HepG2 (cell line): Measurements from ENCODE around the gene SIRPB2. TPM values are rescaled to one million over a fixed set of nuclear protein-coding genes. Genes with fewer than 3 reads are reported as not detected.

Source experiments
- ATAC-seq: fragments of 200-7000 bp; cut with Tn5 transposase; 3 replicates; pipeline ENCODE4 v1.9.1; 2020; ENCODE audit warnings: mild to moderate bottlenecking, moderate library complexity
- BruUV-seq: library from RNA; stranded (reverse); fragments of 400-500 nt; replicated peaks from 2 replicates; lab custom pipeline; 2021; lab: Mats Ljungman, UMichigan
- CTCF ChIA-PET: fragments of 300-600 bp; formaldehyde crosslinking; extraction: SDS; loops from one replicate; lab custom pipeline; 2021; ENCODE audit warnings: low total read pairs, inconsistent platforms, low intra/inter-chr PET ratio; lab: Yijun Ruan, JAX
- POLR2A ChIA-PET: fragments of 350-600 bp; sonication (Branson Sonifier 250); formaldehyde crosslinking; loops from one replicate; lab custom pipeline; 2020; ENCODE audit warnings: antibody characterized with exemption, inconsistent platforms; lab: Yijun Ruan, JAX
- DNase-seq: peaks from one replicate; pipeline ENCODE4 v3.0.0-alpha.2; 2015; ENCODE audit warnings: low spot score
- FAIRE-seq: peaks from 3 replicates; lab custom pipeline; 2011; peaks lifted over from hg19 to GRCh38; lab: Jason Lieb, UNC
- H2AFZ ChIP-seq: one replicate; pipeline ENCODE4 v1.6.1; 2011; ENCODE audit warnings: low read length, inconsistent platforms
- H3K27ac ChIP-seq: fragments of 300-600 bp; 3 replicates; pipeline ENCODE4 v1.8.0; 2011; ENCODE audit warnings: mixed run types, mild to moderate bottlenecking, mixed read lengths, low read length, inconsistent platforms; ENCODE audit not compliant: insufficient read depth; ENCODE audit errors: extremely low read length
- H3K27me3 ChIP-seq, 2 experiments: fragments of 200-600 bp in 1 of 2; 2 replicates in 1 of 2; 3 replicates in 1 of 2; pipeline versions ENCODE4 v1.6.0 to v1.8.0; 2011; ENCODE audit warnings: low read length in 2 of 2, mild to moderate bottlenecking in 2 of 2, moderate library complexity in 2 of 2, inconsistent platforms in 1 of 2; ENCODE audit not compliant: insufficient read depth in 2 of 2, control insufficient read depth in 1 of 2
- H3K36me3 ChIP-seq, 2 experiments: fragments of 200-600 bp in 1 of 2; replicated peaks in 1 of 2; 2 replicates in 1 of 2; 3 replicates in 1 of 2; pipeline versions ENCODE4 v1.5.1 to v1.8.0; 2011; ENCODE audit warnings: low read length in 2 of 2, inconsistent platforms in 1 of 2; ENCODE audit not compliant: insufficient read depth in 2 of 2, control insufficient read depth in 1 of 2
- H3K4me1 ChIP-seq: 2 replicates; pipeline ENCODE4 v1.5.1; 2012; ENCODE audit warnings: low read length, inconsistent platforms; ENCODE audit not compliant: insufficient read depth
- H3K4me2 ChIP-seq: 2 replicates; pipeline ENCODE4 v1.6.0; 2011; ENCODE audit warnings: low read depth, low read length, inconsistent platforms
- H3K4me3 ChIP-seq, 3 experiments: fragments of 200-600 bp in 1 of 3; sonication (generic), shearing (Covaris generic) in 1 of 3; replicated peaks in 1 of 3; 2 replicates each; pipeline ENCODE4 v1.5.1; 2011 to 2016; ENCODE audit warnings: low read length in 3 of 3, inconsistent platforms in 2 of 3, low read depth in 2 of 3, mild to moderate bottlenecking in 2 of 3, control low read depth in 1 of 3, mixed read lengths in 1 of 3; ENCODE audit not compliant: insufficient read depth in 1 of 3
- H3K79me2 ChIP-seq: one replicate; pipeline ENCODE4 v1.6.1; 2011; ENCODE audit warnings: low read length, inconsistent platforms; ENCODE audit not compliant: insufficient read depth
- H3K9ac ChIP-seq: 2 replicates; pipeline ENCODE4 v1.6.0; 2011; ENCODE audit warnings: mild to moderate bottlenecking, low read depth, low read length, inconsistent platforms; ENCODE audit not compliant: insufficient read depth
- H3K9me3 ChIP-seq: 2 replicates; pipeline ENCODE4 v1.5.1; 2012; ENCODE audit warnings: mild to moderate bottlenecking, low read length
- H4K20me1 ChIP-seq: 2 replicates; pipeline ENCODE4 v1.6.0; 2011; ENCODE audit warnings: inconsistent platforms, mild to moderate bottlenecking, low read length, moderate library complexity; ENCODE audit not compliant: insufficient read depth
- CBX5 ChIP-seq: sonication (generic); formaldehyde crosslinking; IDR thresholded peaks from 2 replicates; pipeline ENCODE4 v1.4.0; 2020; ENCODE audit warnings: missing genetic modification reagents, borderline replicate concordance
- CCDC6 ChIP-seq: sonication (generic); formaldehyde crosslinking; IDR thresholded peaks from 2 replicates; pipeline ENCODE4 v1.8.1; 2022; ENCODE audit warnings: mild to moderate bottlenecking, missing genetic modification reagents, moderate library complexity
- FOSL2 ChIP-seq: sonication (generic); formaldehyde crosslinking; IDR thresholded peaks from 2 replicates; pipeline ENCODE4 v1.4.0; 2020; ENCODE audit warnings: missing genetic modification reagents
- MBD4 ChIP-seq: IDR thresholded peaks from 2 replicates; pipeline ENCODE4 v1.6.1; 2012; ENCODE audit warnings: low read length, inconsistent platforms, borderline replicate concordance
- NR3C1 ChIP-seq: sonication (generic); formaldehyde crosslinking; IDR thresholded peaks from 2 replicates; pipeline ENCODE4 v1.4.0; 2020; ENCODE audit warnings: missing genetic modification reagents
- PPARG ChIP-seq: conservative IDR thresholded peaks from 2 replicates; pipeline ENCODE4 v1.6.1; 2016; ENCODE audit warnings: missing biosample characterization, missing genetic modification reagents
- RARG ChIP-seq: sonication (generic); formaldehyde crosslinking; IDR thresholded peaks from 2 replicates; pipeline ENCODE4 v1.4.0; 2020; ENCODE audit warnings: low read depth, mild to moderate bottlenecking, missing genetic modification reagents
- THYN1 ChIP-seq: sonication (generic); formaldehyde crosslinking; IDR thresholded peaks from 2 replicates; pipeline ENCODE4 v1.8.1; 2023; ENCODE audit warnings: low read depth, mild to moderate bottlenecking, moderate library complexity, missing genetic modification reagents, borderline replicate concordance
- ZNF124 ChIP-seq: sonication (generic); formaldehyde crosslinking; IDR thresholded peaks from 2 replicates; pipeline ENCODE4 v1.4.0; 2020; ENCODE audit warnings: missing genetic modification reagents
- ZNF205 ChIP-seq: IDR thresholded peaks from 2 replicates; pipeline ENCODE4 v1.6.1; 2018; ENCODE audit warnings: missing biosample characterization, missing genetic modification reagents
- ZNF629 ChIP-seq: sonication (generic); formaldehyde crosslinking; conservative IDR thresholded peaks from 2 replicates; pipeline ENCODE4 v1.5.0; 2020; ENCODE audit warnings: missing genetic modification reagents
- ZNF674 ChIP-seq: sonication (generic); formaldehyde crosslinking; IDR thresholded peaks from 2 replicates; pipeline ENCODE4 v1.5.0; 2020; ENCODE audit warnings: low read depth, mild to moderate bottlenecking, missing genetic modification reagents
- ZNF761 ChIP-seq: sonication (generic); formaldehyde crosslinking; conservative IDR thresholded peaks from 2 replicates; pipeline ENCODE4 v1.4.0; 2020; ENCODE audit warnings: mild to moderate bottlenecking, missing genetic modification reagents
- WGBS: methylation state at CpG from one replicate; pipeline ENCODE4 v1.1.6; 2017; ENCODE audit warnings: low lambda C conversion rate; 5-methylcytosine and 5-hydroxymethylcytosine counted together
- in situ Hi-C: cut with HindIII; loops from 2 replicates; pipeline ENCODE4 v1.10.0; 2017; ENCODE audit warnings: low pct_unique_long_range_greater_than_20kb; ENCODE audit not compliant: extremely low pct_ligation_motif_present
- intact Hi-C: fragments of 100-400 bp; cut with micrococcal nuclease; formaldehyde crosslinking; loops from one replicate; pipeline ENCODE4 v1.10.0; 2022; ENCODE audit not compliant: unreplicated experiment
- polyA plus RNA-seq, 8 experiments: library from polyadenylated mRNA; depleted of rRNA in 3 of 8; stranded (reverse) in 7 of 8; unstranded in 1 of 8; fragments of >200 nt; fragmentation: Illumina TruSeq in 4 of 8; extraction: Trizol in 4 of 8; gene quantifications; 2 replicates each; pipeline versions ENCODE4 v1.2.1 to v1.2.3, GENCODE V29; 2011 to 2016; ENCODE audit warnings: low read depth in 4 of 8, missing spikeins in 1 of 8, mixed read lengths in 1 of 8; ENCODE audit not compliant: insufficient read depth in 1 of 8
- total RNA-seq, 5 experiments: library from RNA; depleted of rRNA; stranded (reverse); fragments of >200 nt; fragmentation: Illumina TruSeq; extraction: Trizol; gene quantifications; 2 replicates each; pipeline ENCODE4 v1.2.3, GENCODE V29; 2016; ENCODE audit warnings: low read depth in 1 of 5
- TF ChIP-seq, protein P1 (sequence below): sonication (generic); formaldehyde crosslinking; IDR thresholded peaks from 2 replicates; pipeline ENCODE4 v1.8.0; 2022; ENCODE audit warnings: missing genetic modification reagents, mild to moderate bottlenecking, borderline replicate concordance
- TF ChIP-seq, protein P2 (sequence below): sonication (generic); IDR thresholded peaks from 2 replicates; pipeline ENCODE4 v1.6.1; 2016; ENCODE audit warnings: low read depth, borderline replicate concordance

The SIRPB2 gene
- total and polyA plus RNA-seq, 2 of the 13 experiments (the other 11 are each of a cell fraction or from before 2014, with no cell fraction given): not detected

DNA sequence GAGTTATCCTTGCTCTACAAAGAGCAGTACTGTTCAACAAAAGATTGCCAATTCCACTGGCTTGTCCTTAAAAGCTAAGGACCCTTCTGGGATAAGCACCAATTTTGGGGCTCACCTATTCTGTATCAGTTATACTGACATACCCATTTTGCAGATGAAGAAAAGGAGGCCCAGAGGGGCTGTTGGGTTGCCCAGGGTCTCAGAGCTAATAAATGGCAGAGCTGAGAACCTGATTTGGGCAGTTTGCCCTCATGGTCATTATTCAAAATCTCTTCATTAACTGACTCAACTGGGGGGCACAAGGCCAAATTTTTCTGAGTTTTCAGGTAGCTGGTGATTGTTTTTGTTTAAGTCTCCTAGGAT, 55.9 kb downstream of the SIRPB2 start:
- POLR2A ChIA-PET: no interaction called here
- FAIRE-seq (no peak), ATAC-seq (no peak), DNase-seq (no peak)
- Histone ChIP-seq H2AFZ (no peak overlapping the region), H3K36me3 (no peaks in the 10 kb centered on the region), H3K9ac (no peak overlapping the region), H3K79me2 (no peaks in the 10 kb centered on the region), H3K4me3 (no peak overlapping the region), H3K4me2 (no peak overlapping the region), H3K4me1 (no peaks in the 10 kb centered on the region), H3K9me3 (no peaks in the 10 kb centered on the region), H3K27ac (no peak overlapping the region), H3K27me3 (no peaks in the 10 kb centered on the region), H4K20me1 (no peaks in the 10 kb centered on the region)
- no TSS peak for BruUV-seq
- CTCF ChIA-PET: interaction anchor here (7.4 kb wide), 1 partner anchor 120 kb away, joined by 122 read pairs; no protein-coding TSS in a partner anchor
- in situ Hi-C loops (no loop called here), intact Hi-C loops (loop anchor here (5.0 kb wide), 1 partner anchor 37 kb away; no protein-coding TSS in a partner anchor)
- TF ChIP-seq ZNF124 (no peak), ZNF629 (peak; percentile 42; the same call in 1 of the 2 replicates)

DNA sequence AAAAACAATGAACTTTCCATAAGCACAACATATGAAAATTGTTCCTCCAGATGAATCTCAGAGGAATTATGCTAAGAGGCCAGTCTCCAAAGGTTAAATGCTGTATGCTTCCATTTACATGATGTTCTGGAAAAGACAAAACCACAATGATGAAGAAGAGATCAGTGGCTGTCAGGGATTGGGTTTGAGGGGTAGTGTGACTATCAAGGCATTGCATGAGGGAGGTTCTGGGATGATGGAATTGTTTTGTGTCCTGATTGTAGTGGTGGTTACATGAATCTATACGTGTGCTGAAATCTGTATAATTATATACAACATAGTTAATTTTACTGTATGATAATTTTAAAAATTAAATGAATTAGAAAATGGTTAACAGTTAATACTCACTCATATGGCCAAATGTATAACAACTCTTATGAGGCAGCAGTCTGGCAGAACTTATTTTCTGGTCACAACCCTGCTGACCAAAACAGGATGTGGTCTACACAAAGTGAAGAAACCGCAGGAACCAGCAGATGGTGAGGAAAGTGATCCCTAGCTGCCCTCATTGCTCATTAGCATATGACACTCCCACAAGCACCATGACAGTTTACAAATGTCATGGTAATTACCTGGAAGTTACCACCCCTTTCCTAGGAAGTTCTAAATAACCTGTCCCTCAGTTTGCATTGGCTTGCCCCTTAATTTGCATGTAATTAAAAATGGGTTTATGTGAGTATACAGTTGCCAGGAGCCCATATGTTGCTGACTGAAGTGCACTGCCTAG, 56.5 kb downstream of the SIRPB2 start:
- no peak for FAIRE-seq
- Histone ChIP-seq H3K36me3 (no peaks in the 10 kb centered on the region), H3K27me3 (no peaks in the 10 kb centered on the region), H3K4me3 (no peak overlapping the region), H2AFZ (no peak overlapping the region), H3K9ac (no peak overlapping the region), H3K79me2 (no peaks in the 10 kb centered on the region), H3K9me3 (no peaks in the 10 kb centered on the region), H3K4me2 (no peak overlapping the region), H4K20me1 (no peaks in the 10 kb centered on the region), H3K27ac (no peak overlapping the region), H3K4me1 (no peaks in the 10 kb centered on the region)
- in situ Hi-C loops (no loop called here), intact Hi-C loops (loop anchor here (5.0 kb wide), 1 partner anchor 38 kb away; no protein-coding TSS in a partner anchor)
- 72% methylated on average over 2 of the region's 2 CpGs for WGBS
- ChIA-PET CTCF (interaction anchor here (7.4 kb wide), 1 partner anchor 119 kb away, joined by 122 read pairs; no protein-coding TSS in a partner anchor), POLR2A (no interaction called here)
- DNase-seq: no peak
- BruUV-seq: no TSS peak
- no peak for ATAC-seq
- TF ChIP-seq THYN1 (CRISPR knock-in tag) (no peak), MBD4 (no peak), RARG (no peak), CBX5 (no peak), ZNF674 (no peak), FOSL2 (CRISPR knock-in tag) (no peak), ZNF205 (CRISPR knock-in tag) (no peak), CCDC6 (CRISPR knock-in tag) (no peak), ZNF761 (CRISPR knock-in tag) (no peak), NR3C1 (CRISPR knock-in tag) (no peak), PPARG (no peak)
- TF ChIP-seq, protein P1, sequence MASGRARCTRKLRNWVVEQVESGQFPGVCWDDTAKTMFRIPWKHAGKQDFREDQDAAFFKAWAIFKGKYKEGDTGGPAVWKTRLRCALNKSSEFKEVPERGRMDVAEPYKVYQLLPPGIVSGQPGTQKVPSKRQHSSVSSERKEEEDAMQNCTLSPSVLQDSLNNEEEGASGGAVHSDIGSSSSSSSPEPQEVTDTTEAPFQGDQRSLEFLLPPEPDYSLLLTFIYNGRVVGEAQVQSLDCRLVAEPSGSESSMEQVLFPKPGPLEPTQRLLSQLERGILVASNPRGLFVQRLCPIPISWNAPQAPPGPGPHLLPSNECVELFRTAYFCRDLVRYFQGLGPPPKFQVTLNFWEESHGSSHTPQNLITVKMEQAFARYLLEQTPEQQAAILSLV (CRISPR knock-in tag): no peak
- TF ChIP-seq, protein P2, sequence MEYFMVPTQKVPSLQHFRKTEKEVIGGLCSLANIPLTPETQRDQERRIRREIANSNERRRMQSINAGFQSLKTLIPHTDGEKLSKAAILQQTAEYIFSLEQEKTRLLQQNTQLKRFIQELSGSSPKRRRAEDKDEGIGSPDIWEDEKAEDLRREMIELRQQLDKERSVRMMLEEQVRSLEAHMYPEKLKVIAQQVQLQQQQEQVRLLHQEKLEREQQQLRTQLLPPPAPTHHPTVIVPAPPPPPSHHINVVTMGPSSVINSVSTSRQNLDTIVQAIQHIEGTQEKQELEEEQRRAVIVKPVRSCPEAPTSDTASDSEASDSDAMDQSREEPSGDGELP: no peak
